ENCODE measurements around the gene CENPS. TPM values are rescaled to one million over a fixed set of nuclear protein-coding genes. Genes with fewer than 3 reads are reported as not detected.

The CENPS gene
- total and polyA plus RNA-seq, 8 donors: 1.8 to 29.5 (median 10.0) TPM; not detected in 2

GRCh38 chr1:10449751-10450150 is 19.5 kb downstream of the CENPS start, which contains the start of gene CORT:
Gene CORT (plus strand): TSS chr1:10450031. CDS start chr1:10450224, 193 bp downstream.
- H3K27ac ChIP-seq: no peak within 1 kb of the TSS
- peaks cover 0 to 17% (median 7%) of the 10 kb centered on the region in 4 donors for H3K4me1 ChIP-seq
- H3K36me3 ChIP-seq: peaks cover 0 to 8% (median 3%) of the 10 kb centered on the region in 4 donors
- no peak within 1 kb of the TSS for H3K4me3 ChIP-seq
- DNase-seq: no peak
- no peaks in the 10 kb centered on the region for H3K9me3 ChIP-seq
- TF ChIP-seq POLR2A (IDR thresholded peaks at IDR 0.05) (no peak), POLR2AphosphoS5 (IDR thresholded peaks at IDR 0.05) (no peak), CTCF (IDR thresholded peaks at IDR 0.05) (no peak), EP300 (IDR thresholded peaks at IDR 0.05) (no peak)
- H3K27me3 ChIP-seq: peaks cover 0 to 6% (median 0%) of the 10 kb centered on the region in 3 donors
- intact Hi-C loops (cut with DNase I; ENCODE audit: low total_unique reads): no loop called here
- WGBS, 5 donors: 87 to 93% (median 90%) methylated on average over 10 of the region's 10 CpGs

- peaks cover 0 to 3% (median under 1%) of the 10 kb centered on the region in 4 donors for H3K36me3 ChIP-seq
- intact Hi-C loops (cut with DNase I; ENCODE audit: low total_unique reads): no loop called here
These were observed 20.1 kb downstream of the CENPS start for GRCh38 chr1:10450156-10450814.

GRCh38 chr1:10450836-10451235 is 20.6 kb downstream of the CENPS start:
- no peak overlapping the region for H3K4me3 ChIP-seq
- no peaks in the 10 kb centered on the region for H3K9me3 ChIP-seq
- intact Hi-C loops (cut with DNase I; ENCODE audit: low total_unique reads): no loop called here
- H3K36me3 ChIP-seq: no peaks in the 10 kb centered on the region
- DNase-seq: no peak
- no peak overlapping the region for H3K27ac ChIP-seq
- 30 to 59% (median 46%) methylated on average over 6 of the region's 6 CpGs for WGBS, 5 donors
- no peak for TF ChIP-seq CTCF (IDR thresholded peaks at IDR 0.05)
- no peak for TF ChIP-seq POLR2A (IDR thresholded peaks at IDR 0.05)
- TF ChIP-seq EP300 (IDR thresholded peaks at IDR 0.05): no peak
- no peak for TF ChIP-seq POLR2AphosphoS5 (IDR thresholded peaks at IDR 0.05)
- peaks cover 0 to 6% (median 0%) of the 10 kb centered on the region in 3 donors for H3K27me3 ChIP-seq
- peaks cover 0 to 17% (median 7%) of the 10 kb centered on the region in 4 donors for H3K4me1 ChIP-seq

More at GRCh38 chr1:10450156-10450814, 20.1 kb downstream of the CENPS start:
- H3K9me3 ChIP-seq: no peaks in the 10 kb centered on the region
- no peak overlapping the region for H3K4me3 ChIP-seq
- H3K4me1 ChIP-seq: peaks cover 0 to 17% (median 7%) of the 10 kb centered on the region in 4 donors
- TF ChIP-seq CTCF (IDR thresholded peaks at IDR 0.05): no peak
- no peak for TF ChIP-seq POLR2AphosphoS5 (IDR thresholded peaks at IDR 0.05)
- TF ChIP-seq EP300 (IDR thresholded peaks at IDR 0.05): no peak
- TF ChIP-seq POLR2A (IDR thresholded peaks at IDR 0.05): no peak
- peak in 1 of 2 donors; percentile 24 for DNase-seq
- peaks cover 0 to 6% (median 0%) of the 10 kb centered on the region in 3 donors for H3K27me3 ChIP-seq
- H3K27ac ChIP-seq: no peak overlapping the region
- WGBS, 5 donors: 57 to 83% (median 78%) methylated on average over 15 to 21 of the region's 21 CpGs

- H3K4me1 ChIP-seq: peaks cover 0 to 17% (median 7%) of the 10 kb centered on the region in 4 donors
- H3K36me3 ChIP-seq: no peaks in the 10 kb centered on the region
- H3K9me3 ChIP-seq: no peaks in the 10 kb centered on the region
- H3K27ac ChIP-seq: no peak overlapping the region
- WGBS, 5 donors: 5 to 15% (median 9%) methylated on average over 9 to 10 of the region's 10 CpGs
- TF ChIP-seq EP300 (IDR thresholded peaks at IDR 0.05) (no peak), POLR2A (IDR thresholded peaks at IDR 0.05) (no peak), CTCF (IDR thresholded peaks at IDR 0.05) (no peak), POLR2AphosphoS5 (IDR thresholded peaks at IDR 0.05) (no peak)
- no peak overlapping the region for H3K4me3 ChIP-seq
- peak in 1 of 2 donors; percentile 28 for DNase-seq
- peaks cover 0 to 6% (median 0%) of the 10 kb centered on the region in 3 donors for H3K27me3 ChIP-seq
- intact Hi-C loops (cut with DNase I; ENCODE audit: low total_unique reads): no loop called here
These were observed 21.1 kb downstream of the CENPS start for GRCh38 chr1:10451287-10451686.
